DND-41 (cell line): ENCODE results near the gene HGS.
A peak's percentile ranks its signal among the peaks of the same experiment; 100 is the strongest.

Experiments
- ATAC-seq: fragments of 200-7000 bp; cut with Tn5 transposase; 3 replicates; pipeline ENCODE4 v1.9.1; 2021; ENCODE audit warnings: low read depth; ENCODE audit not compliant: insufficient read depth
- DNase-seq: peaks from one replicate; pipeline ENCODE4 v3.0.0-alpha.2; 2020
- H2AFZ ChIP-seq: 2 replicates; pipeline ENCODE4 v1.6.0; 2012; ENCODE audit warnings: low read depth, low read length
- H3K27ac ChIP-seq: 2 replicates; pipeline ENCODE4 v1.5.1; 2012; ENCODE audit warnings: low read length, inconsistent platforms
- H3K27me3 ChIP-seq: fragments of 200-600 bp; sonication (generic); 2 replicates; pipeline ENCODE4 v1.6.0; 2012; ENCODE audit warnings: low read length, mild to moderate bottlenecking, inconsistent platforms; ENCODE audit not compliant: insufficient read depth, poor library complexity
- H3K36me3 ChIP-seq: 2 replicates; pipeline ENCODE4 v1.5.1; 2012; ENCODE audit warnings: low read length, inconsistent platforms; ENCODE audit not compliant: insufficient read depth
- H3K4me1 ChIP-seq: 2 replicates; pipeline ENCODE4 v1.5.1; 2012; ENCODE audit warnings: mild to moderate bottlenecking, low read length; ENCODE audit not compliant: insufficient read depth
- H3K4me2 ChIP-seq: 2 replicates; pipeline ENCODE4 v1.6.0; 2012; ENCODE audit warnings: mild to moderate bottlenecking, moderate library complexity, low read length, inconsistent platforms; ENCODE audit not compliant: insufficient read depth
- H3K4me3 ChIP-seq, 2 experiments: fragments of 200-600 bp in 1 of 2; shearing (Covaris generic) in 1 of 2; 2 replicates each; pipeline ENCODE4 v1.5.1; 2012 to 2016; ENCODE audit warnings: inconsistent platforms in 2 of 2, low read length in 2 of 2, mild to moderate bottlenecking in 2 of 2, low read depth in 1 of 2, moderate library complexity in 1 of 2
- H3K79me2 ChIP-seq: 2 replicates; pipeline ENCODE4 v1.6.0; 2012; ENCODE audit warnings: low read length, inconsistent platforms; ENCODE audit not compliant: insufficient read depth
- H3K9ac ChIP-seq: 2 replicates; pipeline ENCODE4 v1.6.0; 2012; ENCODE audit warnings: low read depth, mild to moderate bottlenecking, inconsistent platforms, low read length, moderate library complexity
- H3K9me3 ChIP-seq: 2 replicates; pipeline ENCODE4 v1.5.1; 2012; ENCODE audit warnings: low read length, moderate library complexity, mild to moderate bottlenecking, inconsistent platforms; ENCODE audit not compliant: insufficient read depth, severe bottlenecking
- H4K20me1 ChIP-seq: 2 replicates; pipeline ENCODE4 v1.6.0; 2012; ENCODE audit warnings: low read length; ENCODE audit not compliant: insufficient read depth
- CTCF ChIP-seq: IDR thresholded peaks from 2 replicates; pipeline ENCODE4 v1.5.1; 2012; ENCODE audit warnings: borderline replicate concordance, low read length, moderate library complexity, mild to moderate bottlenecking; ENCODE audit not compliant: poor library complexity, severe bottlenecking; ENCODE audit errors: extremely low read depth
- EZH2 ChIP-seq: IDR thresholded peaks from 3 replicates; pipeline ENCODE4 v1.6.1; 2012; ENCODE audit warnings: borderline replicate concordance, low read depth, mild to moderate bottlenecking, moderate library complexity, low read length, inconsistent platforms; ENCODE audit not compliant: severe bottlenecking

HGS gene

GRCh38 chr17:81719410-81720266 is 35.8 kb downstream of the HGS start:
- H3K36me3 ChIP-seq = peaks cover 36% of the 10 kb centered on the region
- no peak overlapping the region for H2AFZ ChIP-seq
- H4K20me1 ChIP-seq = peaks cover 11% of the 10 kb centered on the region; the same call in 1 of the 2 replicates
- no peaks in the 10 kb centered on the region for H3K9me3 ChIP-seq
- no peak overlapping the region for H3K4me3 ChIP-seq
- H3K27ac ChIP-seq = no peak overlapping the region
- no peak overlapping the region for H3K9ac ChIP-seq
- no peak overlapping the region for H3K4me2 ChIP-seq
- ATAC-seq (no peak), DNase-seq (no peak)
- no peaks in the 10 kb centered on the region for H3K27me3 ChIP-seq
- H3K4me1 ChIP-seq = peaks cover 5% of the 10 kb centered on the region
- peaks cover 6% of the 10 kb centered on the region for H3K79me2 ChIP-seq
- TF ChIP-seq EZH2 (no peak), CTCF (no peak)

GRCh38 chr17:81720267-81721071 is 36.7 kb downstream of the HGS start:
- H3K79me2 ChIP-seq = no peaks in the 10 kb centered on the region
- DNase-seq (no peak), ATAC-seq (no peak)
- H3K27me3 ChIP-seq = no peaks in the 10 kb centered on the region
- no peaks in the 10 kb centered on the region for H3K4me1 ChIP-seq
- no peak overlapping the region for H2AFZ ChIP-seq
- 0 out of 2 replicates have a peak, but pooled peaks cover 4% of the 10 kb centered on the region for H4K20me1 ChIP-seq
- no peaks in the 10 kb centered on the region for H3K9me3 ChIP-seq
- H3K4me3 ChIP-seq = no peak overlapping the region
- peaks cover 28% of the 10 kb centered on the region for H3K36me3 ChIP-seq
- H3K4me2 ChIP-seq = no peak overlapping the region
- no peak overlapping the region for H3K9ac ChIP-seq
- no peak overlapping the region for H3K27ac ChIP-seq
- TF ChIP-seq CTCF = no peak
- no peak for TF ChIP-seq EZH2

GRCh38 chr17:81722184-81723120 is 38.6 kb downstream of the HGS start:
- Histone ChIP-seq H3K4me3 (no peak overlapping the region), H3K27ac (no peak overlapping the region), H3K79me2 (no peaks in the 10 kb centered on the region), H3K36me3 (peaks cover 17% of the 10 kb centered on the region), H3K9me3 (no peaks in the 10 kb centered on the region), H3K4me2 (no peak overlapping the region), H4K20me1 (0 out of 2 replicates have a peak, but pooled peaks cover 4% of the 10 kb centered on the region), H2AFZ (no peak overlapping the region), H3K27me3 (no peaks in the 10 kb centered on the region), H3K9ac (no peak overlapping the region), H3K4me1 (no peaks in the 10 kb centered on the region)
- ATAC-seq = peak; percentile 30; the same call in 2 of the 3 replicates
- TF ChIP-seq EZH2 (no peak), CTCF (no peak)
- DNase-seq = no peak
